GM18499 (cell line): ENCODE results near the gene KCNS1.
"Not testable (repeated sequence)": the region's sequence is repeated elsewhere in the genome, so short reads cannot be mapped to it uniquely, and the experiment has no call there.

Source experiments
- ATAC-seq: cut with Tn5 transposase; IDR thresholded peaks from one replicate; pipeline ENCODE4 v1.9.1; 2021; ENCODE audit warnings: moderate number of reproducible peaks; ENCODE audit not compliant: insufficient read depth, unreplicated experiment

Gene KCNS1

GRCh38 chr20:45100563-45101245 is at the start of gene KCNS1:
Gene KCNS1 (minus strand): TSS chr20:45101127. CDS start chr20:45099236, 1,891 bp downstream.
- ATAC-seq: no peak

- no peak for ATAC-seq
Observed at GRCh38 chr20:45149062-45149461, 48.1 kb upstream of the KCNS1 start.

GRCh38 chr20:45140836-45141235 is 39.9 kb upstream of the KCNS1 start:
- no peak for ATAC-seq

GRCh38 chr20:45139733-45140375 is 38.9 kb upstream of the KCNS1 start:
- not testable (repeated sequence) for ATAC-seq

- ATAC-seq: no peak
Observed at GRCh38 chr20:45138561-45139300, 37.8 kb upstream of the KCNS1 start.

- ATAC-seq: no peak
Observed at GRCh38 chr20:45136911-45137310, 36.0 kb upstream of the KCNS1 start.

- no peak for ATAC-seq
Observed at GRCh38 chr20:45128099-45128498, 27.2 kb upstream of the KCNS1 start.

- ATAC-seq: no peak
Observed at GRCh38 chr20:45124365-45124764, 23.4 kb upstream of the KCNS1 start, which contains the start of gene WFDC12. Gene WFDC12 (minus strand): TSS chr20:45124465. CDS start chr20:45124447, 18 bp downstream.

- no peak for ATAC-seq
Observed at GRCh38 chr20:45121388-45121787, 20.5 kb upstream of the KCNS1 start.

GRCh38 chr20:45119556-45120266 is 18.8 kb upstream of the KCNS1 start:
- no peak for ATAC-seq

- no peak for ATAC-seq
Observed at GRCh38 chr20:45118028-45118427, 17.1 kb upstream of the KCNS1 start.

GRCh38 chr20:45117581-45117980 is 16.7 kb upstream of the KCNS1 start:
- ATAC-seq: no peak

- no peak for ATAC-seq
Observed at GRCh38 chr20:45115829-45116228, 14.9 kb upstream of the KCNS1 start.

- ATAC-seq: no peak
Observed at GRCh38 chr20:45115386-45115774, 14.5 kb upstream of the KCNS1 start.

GRCh38 chr20:45114465-45115385 is 13.8 kb upstream of the KCNS1 start, which contains the start of gene WFDC5:
Gene WFDC5 (minus strand): TSS chr20:45115174. CDS start chr20:45115083, 91 bp downstream.
- ATAC-seq: no peak

GRCh38 chr20:45113865-45114264 is 12.9 kb upstream of the KCNS1 start:
- no peak for ATAC-seq

GRCh38 chr20:45112754-45113153 is 11.8 kb upstream of the KCNS1 start:
- no peak for ATAC-seq

- no peak for ATAC-seq
Observed at GRCh38 chr20:45111799-45112471, 11.0 kb upstream of the KCNS1 start.

GRCh38 chr20:45111285-45111684 is 10.4 kb upstream of the KCNS1 start:
- no peak for ATAC-seq
